GM12873 (cell line): ENCODE measurements around the gene SYK.
A peak's percentile ranks its signal among the peaks of the same experiment; 100 is the strongest.

Source experiments
- CTCF ChIP-seq: IDR thresholded peaks from 2 replicates; pipeline ENCODE4 v1.5.1; 2012; ENCODE audit warnings: low read depth, mild to moderate bottlenecking, moderate library complexity, low read length, control low read depth; ENCODE audit not compliant: insufficient read depth; ENCODE audit errors: missing control alignments

The SYK gene

GRCh38 chr9:90906316-90907055 lies 104.9 kb downstream of the SYK start:
- no peak for TF ChIP-seq CTCF

- no peak for TF ChIP-seq CTCF
Observed at GRCh38 chr9:90907056-90907445, 105.4 kb downstream of the SYK start.

GRCh38 chr9:90907790-90908189 lies 106.2 kb downstream of the SYK start:
- no peak for TF ChIP-seq CTCF

GRCh38 chr9:90909225-90909624 lies 107.6 kb downstream of the SYK start:
- TF ChIP-seq CTCF = no peak

- no peak for TF ChIP-seq CTCF
Observed at GRCh38 chr9:90909747-90910283, 108.2 kb downstream of the SYK start.

- TF ChIP-seq CTCF = no peak
Observed at GRCh38 chr9:90914196-90914595, 112.6 kb downstream of the SYK start.

GRCh38 chr9:90914868-90915483 lies 113.4 kb downstream of the SYK start:
- peak; percentile 95 for TF ChIP-seq CTCF
